Prostate gland (tissue), 2 donors: Measurements from ENCODE around the gene IGHMBP2. TPM values are rescaled to one million over a fixed set of nuclear protein-coding genes. Genes with fewer than 3 reads are reported as not detected.

Experiments used
- DNase-seq: peaks from one replicate; pipeline ENCODE4 v3.0.0-alpha.2; 2019; ENCODE audit warnings: low spot score
- H3K27ac ChIP-seq, 2 donors: fragments of 200-600 bp; sonication (generic); 2 replicates each; pipeline ENCODE4 v1.5.1; 2017 to 2019
- H3K27me3 ChIP-seq: fragments of 200-600 bp; sonication (generic); replicated peaks from 2 replicates; pipeline ENCODE4 v1.5.1; 2019; ENCODE audit not compliant: insufficient read depth
- H3K36me3 ChIP-seq, 2 donors: fragments of 200-600 bp; sonication (generic); 1 replicate in 1 of 2; 2 replicates in 1 of 2; pipeline versions ENCODE4 v1.5.1 to v1.8.1; 2017 to 2019
- H3K4me1 ChIP-seq: fragments of 200-600 bp; sonication (generic); replicated peaks from 2 replicates; pipeline ENCODE4 v1.5.1; 2019
- H3K4me3 ChIP-seq, 2 donors: fragments of 200-600 bp; sonication (generic); 2 replicates each; pipeline ENCODE4 v1.5.1; 2017 to 2019
- H3K9me3 ChIP-seq: fragments of 200-600 bp; sonication (generic); 2 replicates; pipeline ENCODE4 v1.5.1; 2017
- CTCF ChIP-seq, 4 experiments: fragments of 200-600 bp in 2 of 4; fragments of 450-650 bp in 2 of 4; sonication (generic) in 2 of 4; IDR thresholded peaks; 1 replicate in 3 of 4; 2 replicates in 1 of 4; pipeline ENCODE4 v1.5.1; 2016 to 2019; ENCODE audit warnings: antibody characterized with exemption in 4 of 4, mild to moderate bottlenecking in 2 of 4, moderate library complexity in 2 of 4
- POLR2A ChIP-seq: fragments of 450-650 bp; IDR thresholded peaks from one replicate; pipeline ENCODE4 v1.6.1; 2016; ENCODE audit warnings: antibody characterized with exemption, mild to moderate bottlenecking
- POLR2AphosphoS5 ChIP-seq: sonication (generic); formaldehyde crosslinking; IDR thresholded peaks from one replicate; pipeline ENCODE4 v1.6.1; 2017; ENCODE audit warnings: antibody characterized with exemption
- WGBS: methylation state at CpG from one replicate; pipeline ENCODE4 v1.1.5; 2018; 5-methylcytosine and 5-hydroxymethylcytosine counted together
- intact Hi-C: fragments of 100-400 bp; cut with DNase I; formaldehyde crosslinking; loops from one replicate; pipeline ENCODE4 v1.14.2; 2022
- total RNA-seq, 2 donors: library from RNA; depleted of rRNA; stranded (reverse); fragments of >200 nt; gene quantifications; one replicate each; pipeline ENCODE4 v1.1.0, GENCODE V29; 2016

IGHMBP2 gene
- total RNA-seq, 2 donors from 2014 or later, result 17.3 to 34.0 TPM

- intact Hi-C loops, result no loop called here
- peaks cover 0 to 22% of the 10 kb centered on the region in 2 donors for H3K36me3 ChIP-seq
These were observed 10.4 kb upstream of the IGHMBP2 start for GRCh38 chr11:68893282-68893681.

GRCh38 chr11:68896171-68896959 is 7.3 kb upstream of the IGHMBP2 start:
- H3K27ac ChIP-seq, result no peak overlapping the region
- H3K4me3 ChIP-seq, result no peak overlapping the region
- intact Hi-C loops, result no loop called here
- peaks cover 6% of the 10 kb centered on the region for H3K4me1 ChIP-seq
- H3K9me3 ChIP-seq, result no peaks in the 10 kb centered on the region
- H3K36me3 ChIP-seq, result peaks cover 0 to 22% of the 10 kb centered on the region in 2 donors
- WGBS, result 91% methylated on average over 23 of the region's 23 CpGs
- no peak for TF ChIP-seq POLR2AphosphoS5
- no peak for TF ChIP-seq POLR2A
- TF ChIP-seq CTCF (IDR thresholded peaks at IDR 0.05), result no peak
- DNase-seq, result no peak
- H3K27me3 ChIP-seq, result no peaks in the 10 kb centered on the region

More at GRCh38 chr11:68893282-68893681, 10.4 kb upstream of the IGHMBP2 start:
- peaks cover 16% of the 10 kb centered on the region for H3K4me1 ChIP-seq
- no peaks in the 10 kb centered on the region for H3K27me3 ChIP-seq
- no peak overlapping the region for H3K27ac ChIP-seq
- 86% methylated on average over 5 of the region's 5 CpGs for WGBS
- H3K4me3 ChIP-seq, result no peak overlapping the region
- no peaks in the 10 kb centered on the region for H3K9me3 ChIP-seq
- TF ChIP-seq POLR2A (no peak), CTCF (IDR thresholded peaks at IDR 0.05) (no peak), POLR2AphosphoS5 (no peak)
- DNase-seq, result no peak

- H3K9me3 ChIP-seq, result no peaks in the 10 kb centered on the region
- no peak overlapping the region for H3K4me3 ChIP-seq
- intact Hi-C loops, result no loop called here
- TF ChIP-seq CTCF (IDR thresholded peaks at IDR 0.05), result no peak
- no peak for TF ChIP-seq POLR2A
- TF ChIP-seq POLR2AphosphoS5, result no peak
- H3K4me1 ChIP-seq, result no peaks in the 10 kb centered on the region
- H3K27me3 ChIP-seq, result no peaks in the 10 kb centered on the region
- WGBS, result 91% methylated on average over 9 of the region's 9 CpGs
- no peak for DNase-seq
- H3K36me3 ChIP-seq, result peaks cover 0 to 22% of the 10 kb centered on the region in 2 donors
- no peak overlapping the region for H3K27ac ChIP-seq
These were observed 6.2 kb upstream of the IGHMBP2 start for GRCh38 chr11:68897441-68897840.

- intact Hi-C loops, result loop anchor here (5.0 kb wide), 1 partner anchor 186 kb away; no protein-coding TSS in a partner anchor
- no peak for DNase-seq
- WGBS, result 78% methylated on average over 9 of the region's 9 CpGs
- Histone ChIP-seq H3K9me3 (no peaks in the 10 kb centered on the region), H3K27me3 (no peaks in the 10 kb centered on the region), H3K27ac (no peak overlapping the region), H3K4me1 (no peaks in the 10 kb centered on the region), H3K36me3 (peaks cover 0 to 18% of the 10 kb centered on the region in 2 donors), H3K4me3 (no peak overlapping the region)
- TF ChIP-seq POLR2A (no peak), POLR2AphosphoS5 (no peak), CTCF (IDR thresholded peaks at IDR 0.05) (no peak)
These were observed 2.8 kb upstream of the IGHMBP2 start for GRCh38 chr11:68900835-68901381.
